ENCODE results near the gene KRTAP5-1.

The KRTAP5-1 gene

GRCh38 chr11:1560649-1561251 lies 24.3 kb downstream of the KRTAP5-1 start:
- DNase-seq (ENCODE audit: low read depth in 2 of 2) = no peak

GRCh38 chr11:1560002-1560648 lies 25.0 kb downstream of the KRTAP5-1 start:
- no peak for DNase-seq (ENCODE audit: low read depth in 2 of 2)

GRCh38 chr11:1559111-1559951 lies 25.8 kb downstream of the KRTAP5-1 start:
- no peak for DNase-seq (ENCODE audit: low read depth in 2 of 2)

GRCh38 chr11:1558775-1559110 lies 26.3 kb downstream of the KRTAP5-1 start:
- no peak for DNase-seq (ENCODE audit: low read depth in 2 of 2)

DNA sequence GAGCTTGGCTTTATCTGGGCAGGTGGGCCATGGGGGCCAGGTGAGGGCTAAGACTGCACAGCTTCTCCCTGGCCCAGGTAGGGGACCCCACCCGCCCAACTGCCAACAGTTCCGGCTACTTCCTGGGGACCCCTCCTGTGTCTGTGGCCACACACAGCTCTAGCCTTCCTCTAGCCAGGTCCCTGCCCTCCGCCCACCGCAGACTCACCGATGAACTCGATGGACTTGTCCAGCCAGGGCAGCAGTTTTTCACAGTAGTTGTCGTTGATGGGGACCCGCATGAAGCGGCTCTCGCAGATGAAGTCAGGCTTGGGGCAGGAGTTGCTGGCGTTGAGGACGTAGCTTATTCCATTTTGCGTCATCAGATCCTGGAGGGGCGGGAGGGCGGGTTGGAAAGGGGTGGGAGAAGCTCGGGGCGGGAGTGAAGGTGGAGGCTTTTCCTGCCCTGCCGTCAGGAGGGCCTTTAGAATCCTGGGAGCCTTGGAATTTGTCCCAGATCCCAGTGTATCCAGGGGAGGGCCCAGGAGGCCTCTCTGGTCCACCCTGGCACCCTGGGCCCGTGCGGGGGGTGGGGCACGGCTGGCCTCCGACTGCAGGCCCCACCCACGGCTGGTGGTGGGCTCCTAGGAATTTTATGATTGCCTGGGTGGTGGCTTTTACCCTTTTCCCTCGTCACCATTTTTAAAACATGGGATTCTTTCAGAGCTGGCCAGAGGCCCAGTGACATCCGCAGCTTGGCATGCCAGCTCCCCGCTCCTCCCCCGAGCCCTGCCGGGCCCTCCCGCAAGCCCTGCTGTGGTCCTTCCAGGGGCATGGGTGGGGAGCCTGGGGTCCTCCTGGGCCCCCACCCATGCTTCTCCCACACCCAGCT lies 26.9 kb downstream of the KRTAP5-1 start:
- DNase-seq (ENCODE audit: low read depth in 2 of 2) = no peak

DNA sequence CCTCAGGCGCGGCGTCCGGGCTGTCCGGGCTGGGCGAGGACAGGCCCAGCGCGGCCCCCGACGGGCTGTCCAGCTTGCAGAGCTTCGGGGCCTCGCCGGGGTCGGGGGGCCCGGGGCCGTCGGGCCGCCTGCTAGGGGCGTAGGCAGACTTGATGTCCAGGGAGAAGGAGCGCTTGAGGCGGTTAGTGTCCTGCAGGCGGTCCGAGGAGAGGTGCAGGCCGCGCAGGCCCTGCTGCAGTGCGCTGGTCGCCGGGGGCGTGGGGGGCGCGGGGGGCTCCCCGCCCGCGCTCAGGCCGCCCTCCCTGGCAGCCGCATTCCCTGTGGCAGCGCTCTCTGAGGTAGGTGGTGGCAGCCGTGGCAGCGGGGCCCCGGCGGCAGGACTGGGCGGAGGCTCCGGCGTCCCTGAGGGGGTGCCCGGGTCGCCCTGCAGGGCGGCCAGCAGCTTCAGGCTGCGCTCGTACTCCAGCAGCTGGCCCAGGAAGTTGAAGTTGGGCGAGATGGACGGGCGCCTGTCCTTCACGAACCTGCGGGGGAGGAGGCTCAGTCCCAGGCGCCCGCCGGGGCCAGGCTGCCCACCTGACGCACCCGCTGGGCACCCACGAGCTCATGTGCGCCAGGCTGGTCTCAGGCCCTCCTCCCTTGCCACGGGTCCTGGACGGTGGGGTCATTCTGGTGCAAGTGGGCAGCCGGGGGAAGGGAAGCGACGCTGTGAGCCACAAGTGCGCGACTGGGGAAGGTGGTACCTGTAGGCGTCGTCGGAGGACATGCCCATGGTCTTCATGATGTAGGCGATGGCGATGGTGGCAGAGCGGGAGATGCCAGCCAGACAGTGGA lies 27.8 kb downstream of the KRTAP5-1 start:
- DNase-seq (ENCODE audit: low read depth in 2 of 2) = no peak

GRCh38 chr11:1556278-1556902 lies 28.7 kb downstream of the KRTAP5-1 start:
- DNase-seq (ENCODE audit: low read depth in 2 of 2) = no peak

- no peak for DNase-seq (ENCODE audit: low read depth in 2 of 2)
These were observed 29.4 kb downstream of the KRTAP5-1 start for GRCh38 chr11:1555713-1556153.

- DNase-seq (ENCODE audit: low read depth in 2 of 2) = no peak
These were observed 29.9 kb downstream of the KRTAP5-1 start for GRCh38 chr11:1554981-1555712.

- DNase-seq (ENCODE audit: low read depth in 2 of 2) = no peak
These were observed 31.1 kb downstream of the KRTAP5-1 start for GRCh38 chr11:1553808-1554594.

GRCh38 chr11:1549338-1550330 lies 35.4 kb downstream of the KRTAP5-1 start:
- no peak for DNase-seq (ENCODE audit: low read depth in 2 of 2)

GRCh38 chr11:1548221-1549070 lies 36.6 kb downstream of the KRTAP5-1 start:
- no peak for DNase-seq (ENCODE audit: low read depth in 2 of 2)

DNA sequence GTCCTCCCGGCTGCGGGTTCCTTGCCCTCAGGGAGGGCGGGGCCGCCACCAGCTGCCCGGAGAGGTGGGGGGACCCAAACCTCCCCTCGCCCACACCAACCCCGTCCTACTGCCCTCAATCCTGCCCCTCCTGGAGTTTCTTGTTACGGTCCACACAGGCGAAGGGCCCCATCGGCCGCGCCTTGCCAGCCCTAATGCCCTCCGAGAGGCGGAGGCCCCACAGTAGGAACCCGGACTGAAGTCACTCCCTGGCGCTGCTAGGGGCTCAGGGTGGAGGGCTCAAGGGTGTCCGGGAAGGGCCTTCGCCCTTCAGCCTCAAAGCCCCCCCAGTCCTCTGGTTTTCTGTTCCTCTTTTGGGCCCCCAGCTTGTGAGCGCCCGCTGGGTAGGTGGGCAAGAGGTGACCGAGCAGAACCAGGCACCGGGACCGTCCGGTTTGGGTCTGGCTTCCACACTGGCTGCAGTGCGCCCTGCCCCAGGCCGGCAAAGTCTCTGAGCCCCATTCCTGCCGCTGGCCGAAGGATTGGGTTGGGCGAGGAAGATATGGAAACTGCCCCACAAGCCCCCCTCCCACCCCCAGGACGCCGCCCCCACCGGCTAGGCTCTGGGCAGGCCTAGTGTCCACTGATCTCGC lies 37.5 kb downstream of the KRTAP5-1 start:
- no peak for DNase-seq (ENCODE audit: low read depth in 2 of 2)

DNA sequence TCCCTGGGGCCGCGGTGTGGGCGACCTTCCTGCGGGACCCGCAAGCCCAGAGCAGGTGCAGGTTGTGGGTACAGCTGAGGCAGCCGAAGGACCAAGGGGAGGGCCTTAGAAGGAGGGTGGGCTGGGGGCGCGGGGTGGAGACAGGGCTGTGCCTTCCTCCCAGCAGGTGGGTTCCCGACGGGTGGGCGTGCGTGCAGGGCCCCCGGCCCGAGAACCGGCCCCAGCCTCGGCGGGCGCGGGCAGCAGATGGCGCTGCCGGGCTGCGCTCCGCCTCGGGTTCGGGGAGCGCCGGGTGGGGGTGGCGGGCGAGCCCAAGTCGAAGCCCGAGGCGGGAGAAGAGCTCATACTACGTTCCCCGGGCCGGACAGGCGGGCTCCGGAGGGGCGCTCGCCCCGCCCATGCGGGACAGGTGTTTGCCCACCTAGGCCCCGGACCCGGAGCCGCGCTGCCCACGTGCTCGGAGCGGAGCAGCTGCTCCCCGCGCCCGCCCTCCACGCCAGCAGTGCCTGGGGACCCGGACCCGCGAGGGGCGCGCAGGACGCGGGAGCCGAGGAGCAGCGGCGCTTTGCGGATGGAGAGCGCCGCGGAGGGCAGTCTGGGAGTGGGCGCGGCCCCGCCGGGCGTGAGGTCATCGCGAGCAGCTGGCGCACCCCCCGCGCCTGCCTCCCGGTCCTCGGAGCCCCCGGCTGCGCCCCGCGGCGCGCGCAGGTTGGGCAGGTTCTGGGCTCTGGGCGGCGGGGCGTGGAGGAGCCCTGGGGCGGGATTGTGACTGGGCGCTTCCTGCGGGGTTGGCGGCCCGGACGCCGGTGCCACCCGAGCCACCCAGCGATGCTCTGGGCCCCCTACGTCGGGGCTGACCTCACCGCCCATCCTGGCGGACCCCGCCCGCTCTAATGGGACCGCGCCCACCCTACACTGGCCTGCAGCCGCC lies 38.3 kb downstream of the KRTAP5-1 start:
- DNase-seq (ENCODE audit: low read depth in 2 of 2) = peak; percentile 22 to 25

GRCh38 chr11:1546077-1546535 lies 39.0 kb downstream of the KRTAP5-1 start:
- DNase-seq (ENCODE audit: low read depth in 2 of 2) = no peak
